Activated T-cell treated with anti-CD3 and anti-CD28 coated beads, Interleukin-2, amount 50 U/mL, for 1 hour (primary cell): Measurements from ENCODE around the gene FHIT.
"Not testable (repeated sequence)": the region's sequence is repeated elsewhere in the genome, so short reads cannot be mapped to it uniquely, and the experiment has no call there.

Experiments
- DNase-seq: peaks from one replicate; pipeline ENCODE4 v3.0.0-alpha.2; 2020

The FHIT gene

GRCh38 chr3:60673123-60673522, 578.1 kb downstream of the FHIT start:
- no peak for DNase-seq

GRCh38 chr3:60672337-60672736, 578.9 kb downstream of the FHIT start:
- DNase-seq: not testable (repeated sequence)

GRCh38 chr3:60669636-60670035, 581.6 kb downstream of the FHIT start:
- DNase-seq: no peak

GRCh38 chr3:60660026-60660425, 591.2 kb downstream of the FHIT start:
- no peak for DNase-seq

GRCh38 chr3:60659098-60659497, 592.2 kb downstream of the FHIT start:
- DNase-seq: no peak

- no peak for DNase-seq
Observed at GRCh38 chr3:60657972-60658371, 593.3 kb downstream of the FHIT start.

- no peak for DNase-seq
Observed at GRCh38 chr3:60652829-60653228, 598.4 kb downstream of the FHIT start.

GRCh38 chr3:60651799-60652198, 599.5 kb downstream of the FHIT start:
- DNase-seq: no peak

GRCh38 chr3:60650171-60650570, 601.1 kb downstream of the FHIT start:
- DNase-seq: no peak

GRCh38 chr3:60645801-60646200, 605.5 kb downstream of the FHIT start:
- no peak for DNase-seq

GRCh38 chr3:60643831-60644230, 607.4 kb downstream of the FHIT start:
- no peak for DNase-seq

- DNase-seq: no peak
Observed at GRCh38 chr3:60641354-60641753, 609.9 kb downstream of the FHIT start.

GRCh38 chr3:60636846-60637245, 614.4 kb downstream of the FHIT start:
- DNase-seq: no peak

GRCh38 chr3:60633644-60634043, 617.6 kb downstream of the FHIT start:
- DNase-seq: no peak

GRCh38 chr3:60631509-60631908, 619.7 kb downstream of the FHIT start:
- no peak for DNase-seq

GRCh38 chr3:60630953-60631352, 620.3 kb downstream of the FHIT start:
- no peak for DNase-seq

- no peak for DNase-seq
Observed at GRCh38 chr3:60629816-60630215, 621.4 kb downstream of the FHIT start.

- no peak for DNase-seq
Observed at GRCh38 chr3:60622349-60622748, 628.9 kb downstream of the FHIT start.

- DNase-seq: no peak
Observed at GRCh38 chr3:60617188-60617587, 634.1 kb downstream of the FHIT start.

GRCh38 chr3:60613769-60614303, 637.4 kb downstream of the FHIT start:
- DNase-seq: no peak

GRCh38 chr3:60610441-60611112, 640.7 kb downstream of the FHIT start:
- no peak for DNase-seq

GRCh38 chr3:60609446-60609845, 641.8 kb downstream of the FHIT start:
- DNase-seq: no peak

GRCh38 chr3:60603860-60604259, 647.4 kb downstream of the FHIT start:
- DNase-seq: no peak

GRCh38 chr3:60600848-60601247, 650.4 kb downstream of the FHIT start:
- DNase-seq: no peak

GRCh38 chr3:60599586-60599985, 651.7 kb downstream of the FHIT start:
- DNase-seq: no peak
